ENCODE results near the gene IFNL2. TPM values are rescaled to one million over a fixed set of nuclear protein-coding genes. Genes with fewer than 3 reads are reported as not detected.
A peak's percentile ranks its signal among the peaks of the same experiment; 100 is the strongest.

Gene IFNL2
- total RNA-seq, 2 donors from 2014 or later, result not detected

DNA sequence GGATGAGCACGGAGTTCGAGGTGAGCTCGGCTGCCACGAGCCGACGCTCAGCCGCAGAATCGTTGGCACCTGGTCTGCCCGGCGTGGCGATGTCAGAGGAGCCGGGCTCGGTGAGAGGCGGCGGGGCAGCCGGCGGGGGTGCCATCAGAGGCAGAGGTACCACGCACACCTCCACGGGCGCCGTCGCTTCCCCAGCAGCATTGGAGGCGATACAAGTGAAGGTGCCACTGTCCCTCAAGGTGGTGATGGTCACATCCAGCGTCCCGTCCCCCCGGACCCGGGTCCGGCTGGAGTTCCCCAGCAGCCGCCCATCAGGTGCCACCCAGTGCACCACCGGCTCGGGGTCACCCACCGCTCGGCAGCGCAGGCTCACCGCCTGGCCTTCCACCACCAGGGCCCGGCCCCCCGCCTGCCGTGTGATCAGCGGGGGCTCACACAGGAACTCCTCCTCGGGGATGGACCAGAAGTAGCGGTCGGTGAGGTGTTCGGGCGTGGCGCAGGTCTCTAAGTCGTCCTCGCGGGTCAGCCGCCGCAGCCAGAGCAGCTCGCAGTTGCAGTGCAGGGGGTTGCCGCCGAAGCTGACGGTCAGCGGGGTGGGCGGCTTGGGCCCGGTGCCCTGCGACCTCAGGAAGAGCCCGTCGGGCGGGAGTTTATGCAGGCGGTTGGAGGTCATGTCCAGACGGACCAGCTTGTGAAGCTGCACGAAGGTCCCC lies 46.0 kb downstream of the IFNL2 start:
- H3K4me1 Mint-ChIP-seq, result peaks cover 19% of the 10 kb centered on the region
- no peaks in the 10 kb centered on the region for H3K9me3 Mint-ChIP-seq
- no peak for ATAC-seq (replicated peaks)
- peaks cover 46% of the 10 kb centered on the region for H3K36me3 Mint-ChIP-seq (ENCODE audit: low read depth)
- no peaks in the 10 kb centered on the region for H3K27me3 Mint-ChIP-seq
- H3K27ac Mint-ChIP-seq, result no peak overlapping the region
- no peak overlapping the region for H3K4me3 Mint-ChIP-seq

DNA sequence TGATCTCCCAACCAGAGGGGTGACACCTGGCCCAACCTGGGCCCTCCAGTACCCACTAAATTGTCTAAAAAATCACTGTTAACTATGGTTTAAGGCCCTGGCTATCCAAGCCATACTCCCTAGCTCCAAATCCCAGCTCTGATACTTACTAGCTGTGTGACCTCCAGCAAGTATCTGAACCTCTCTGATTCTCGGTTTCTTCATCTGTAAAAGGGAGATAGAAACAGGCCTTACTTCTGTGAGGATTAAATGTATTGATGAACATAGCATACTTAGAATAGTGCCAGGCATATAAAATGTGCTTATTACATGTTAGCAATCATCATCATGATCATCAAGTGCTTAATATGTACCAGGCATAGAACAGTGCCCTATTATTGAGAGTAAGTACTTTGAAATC lies 47.7 kb downstream of the IFNL2 start:
- Mint-ChIP-seq H3K9me3 (no peaks in the 10 kb centered on the region), H3K36me3 (ENCODE audit: low read depth) (peaks cover 46% of the 10 kb centered on the region), H3K4me3 (no peak overlapping the region), H3K27ac (no peak overlapping the region), H3K4me1 (peaks cover 25% of the 10 kb centered on the region), H3K27me3 (no peaks in the 10 kb centered on the region)
- ATAC-seq (replicated peaks), result no peak

DNA sequence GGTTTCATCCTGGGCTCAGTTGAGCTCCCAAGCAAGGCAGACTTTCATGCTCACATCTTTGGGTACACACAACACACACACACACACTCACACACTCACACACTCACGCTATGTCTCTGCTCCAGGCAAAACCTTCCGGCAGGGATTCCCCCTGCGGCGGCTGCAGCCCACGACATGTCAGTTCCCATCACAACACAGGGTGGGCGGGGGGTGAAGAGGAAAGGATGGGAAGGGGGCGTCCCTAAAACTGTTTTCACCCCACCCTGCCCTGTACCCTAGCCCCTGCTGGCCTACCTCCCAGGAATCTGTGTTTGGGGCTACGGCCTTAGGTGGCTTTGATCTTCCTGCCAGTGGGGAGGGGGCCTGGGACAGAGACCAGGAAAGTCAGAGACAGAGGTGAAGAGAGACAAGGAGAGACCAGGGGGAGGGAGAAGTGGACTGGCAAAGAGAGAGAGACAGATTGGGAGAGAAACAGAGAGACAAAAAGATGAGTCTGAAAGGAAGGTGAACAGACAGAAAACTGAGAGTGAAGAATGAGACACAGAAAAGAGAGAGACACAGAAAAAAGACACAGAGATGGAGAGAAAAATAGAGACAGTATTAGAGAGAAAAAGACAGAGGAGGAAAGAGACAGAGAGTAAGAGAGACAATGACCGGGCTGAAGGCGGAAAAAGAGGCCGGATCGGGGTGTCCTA lies 48.6 kb downstream of the IFNL2 start:
- peaks cover 37% of the 10 kb centered on the region for H3K36me3 Mint-ChIP-seq (ENCODE audit: low read depth)
- H3K4me3 Mint-ChIP-seq, result no peak overlapping the region
- H3K27me3 Mint-ChIP-seq, result no peaks in the 10 kb centered on the region
- H3K27ac Mint-ChIP-seq, result peak overlapping the region; percentile 18
- peaks cover 26% of the 10 kb centered on the region for H3K4me1 Mint-ChIP-seq
- no peaks in the 10 kb centered on the region for H3K9me3 Mint-ChIP-seq
- ATAC-seq (replicated peaks), result no peak

DNA sequence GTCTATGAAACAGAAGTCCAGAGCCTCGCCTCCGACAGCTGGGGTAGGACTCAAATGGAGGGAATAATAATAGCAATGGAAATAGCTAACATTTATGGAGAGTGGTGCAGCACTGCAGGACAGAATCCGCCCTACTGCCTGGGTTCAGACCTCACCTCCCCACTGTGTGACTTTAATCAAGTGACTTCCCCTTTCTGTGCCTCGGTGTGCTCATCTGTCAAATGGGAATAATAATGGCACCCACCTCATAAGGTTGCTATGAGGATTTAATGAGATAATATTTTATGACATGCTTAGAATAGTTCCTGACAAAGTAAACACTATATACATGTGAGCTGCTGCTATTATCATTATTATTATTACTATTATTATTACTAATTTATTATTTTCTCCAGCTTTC lies 49.3 kb downstream of the IFNL2 start:
- Mint-ChIP-seq H3K27me3 (no peaks in the 10 kb centered on the region), H3K4me3 (no peak overlapping the region), H3K36me3 (ENCODE audit: low read depth) (peaks cover 30% of the 10 kb centered on the region), H3K9me3 (no peaks in the 10 kb centered on the region), H3K27ac (peak overlapping the region; percentile 18), H3K4me1 (peaks cover 27% of the 10 kb centered on the region)
- ATAC-seq (replicated peaks), result no peak

DNA sequence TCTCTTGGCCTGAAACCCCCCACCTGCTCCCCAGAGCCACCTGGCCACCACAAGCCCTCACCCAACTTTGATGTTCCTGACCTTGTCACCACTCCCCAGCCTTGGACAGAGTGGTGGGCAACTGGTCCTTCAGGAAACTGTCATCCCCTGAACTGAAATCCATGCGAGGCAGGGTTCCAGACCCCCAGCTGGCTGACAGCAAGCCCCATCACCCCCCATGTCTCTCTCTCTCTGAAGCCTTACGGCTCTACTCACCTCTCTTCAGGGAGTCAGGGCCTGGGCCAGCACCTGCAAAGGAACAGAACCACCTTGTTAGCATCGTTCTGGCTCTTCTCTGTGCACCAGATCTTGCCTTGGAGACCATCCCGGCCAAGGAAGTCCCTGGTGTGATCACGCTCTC lies 49.9 kb downstream of the IFNL2 start:
- ATAC-seq (replicated peaks), result no peak
- H3K4me3 Mint-ChIP-seq, result no peak overlapping the region
- peaks cover 30% of the 10 kb centered on the region for H3K4me1 Mint-ChIP-seq
- H3K9me3 Mint-ChIP-seq, result no peaks in the 10 kb centered on the region
- no peaks in the 10 kb centered on the region for H3K27me3 Mint-ChIP-seq
- H3K27ac Mint-ChIP-seq, result no peak overlapping the region
- peaks cover 24% of the 10 kb centered on the region for H3K36me3 Mint-ChIP-seq (ENCODE audit: low read depth)

DNA sequence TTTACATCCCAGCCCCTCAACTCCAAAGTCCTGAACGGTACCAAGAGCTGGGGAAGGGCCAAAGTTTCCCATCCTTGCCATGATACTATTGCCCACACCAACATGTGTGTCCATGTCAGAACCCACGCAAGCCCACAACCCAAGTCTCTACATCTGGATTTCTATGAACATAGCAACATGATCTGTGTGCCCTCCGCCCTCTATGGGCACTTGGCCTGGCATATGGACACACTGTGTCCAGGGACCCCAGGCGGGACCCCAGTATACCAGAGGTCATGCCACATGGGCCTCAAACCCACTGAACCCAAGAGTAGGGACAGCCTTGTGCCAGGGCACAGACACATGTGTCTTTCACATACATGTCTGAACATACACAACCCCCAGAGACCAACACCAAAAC lies 50.5 kb downstream of the IFNL2 start:
- H3K27ac Mint-ChIP-seq, result no peak overlapping the region
- H3K4me1 Mint-ChIP-seq, result peaks cover 32% of the 10 kb centered on the region
- peak overlapping the region; percentile 33 for H3K4me3 Mint-ChIP-seq
- H3K9me3 Mint-ChIP-seq, result no peaks in the 10 kb centered on the region
- H3K27me3 Mint-ChIP-seq, result no peaks in the 10 kb centered on the region
- ATAC-seq (replicated peaks), result no peak
- peaks cover 18% of the 10 kb centered on the region for H3K36me3 Mint-ChIP-seq (ENCODE audit: low read depth)

DNA sequence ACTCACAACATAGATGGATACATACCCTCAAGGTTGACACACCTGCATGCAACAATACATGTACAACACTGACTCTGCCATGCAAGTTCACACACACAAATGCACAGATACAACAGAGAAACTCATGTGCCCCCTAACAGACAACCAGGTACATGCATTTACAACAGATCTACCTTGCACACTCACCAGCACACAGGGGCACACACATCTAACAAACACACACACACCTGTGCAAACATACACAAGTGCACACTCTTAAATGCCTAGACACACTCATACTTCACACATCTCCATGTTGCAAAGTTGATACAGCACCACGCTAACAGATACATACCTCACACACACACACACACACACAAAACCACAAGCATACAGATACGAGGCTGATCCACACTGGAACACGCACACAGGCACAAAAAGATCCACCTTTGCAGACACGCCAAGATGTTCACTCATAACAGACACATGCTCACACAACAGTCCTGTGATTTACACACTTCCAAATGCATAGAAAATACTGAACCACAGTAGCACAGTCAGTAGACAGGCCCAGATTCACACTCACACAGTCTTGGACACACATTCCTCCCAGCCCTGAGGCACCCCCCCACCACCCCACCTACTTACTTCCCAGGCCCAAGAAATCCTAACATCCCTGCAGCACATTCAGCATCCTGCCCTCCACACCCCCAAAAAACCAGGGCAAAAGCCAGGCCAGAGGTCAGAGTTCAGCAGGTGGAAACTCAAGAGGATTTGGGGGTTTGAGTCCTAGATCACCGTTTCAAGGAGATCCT lies 51.1 kb downstream of the IFNL2 start:
- H3K27ac Mint-ChIP-seq, result no peak overlapping the region
- peaks cover 32% of the 10 kb centered on the region for H3K4me1 Mint-ChIP-seq
- no peaks in the 10 kb centered on the region for H3K9me3 Mint-ChIP-seq
- ATAC-seq (replicated peaks), result no peak
- H3K4me3 Mint-ChIP-seq, result peak overlapping the region; percentile 33
- H3K36me3 Mint-ChIP-seq (ENCODE audit: low read depth), result peaks cover 12% of the 10 kb centered on the region
- H3K27me3 Mint-ChIP-seq, result no peaks in the 10 kb centered on the region

Other genes with a start within 250 kb of the IFNL2 start
- under 1 TPM; 0.43 to 0.66 TPM for gene FBXO27, start 235.8 kb upstream of the IFNL2 start, total RNA-seq
- not detected for gene ACP7, start 184.0 kb upstream of the IFNL2 start, total RNA-seq
- 10 to 100 TPM; 17.8 to 18.4 TPM for gene PAK4, start 142.6 kb upstream of the IFNL2 start, total RNA-seq
- not detected for gene NCCRP1, start 71.4 kb upstream of the IFNL2 start, total RNA-seq
- not detected for gene SYCN, start 64.1 kb upstream of the IFNL2 start, total RNA-seq
- not detected for gene IFNL3, start 23.4 kb upstream of the IFNL2 start, total RNA-seq
- gene IFNL4, start 19.5 kb upstream of the IFNL2 start, total RNA-seq, result not detected
- gene IFNL1, start 28.0 kb downstream of the IFNL2 start, total RNA-seq, result under 1 TPM in 1 of 2 donors, not detected in 1; 0.42 TPM
- 1 to 10 TPM; 3.7 to 10.0 TPM for gene LRFN1, start 52.5 kb downstream of the IFNL2 start, total RNA-seq
- 100 to 1,000 TPM; 330 to 351 TPM for gene GMFG, start 67.6 kb downstream of the IFNL2 start, total RNA-seq
- 10 to 100 TPM; 52.8 to 75.1 TPM for gene SAMD4B, start 74.0 kb downstream of the IFNL2 start, total RNA-seq
- gene PAF1, start 122.7 kb downstream of the IFNL2 start, total RNA-seq, result 10 to 100 TPM; 46.6 to 58.6 TPM
- gene MED29, start 123.0 kb downstream of the IFNL2 start, total RNA-seq, result 10 to 100 TPM; 24.6 to 27.7 TPM
- 100 to 1,000 TPM in 1 of 2 donors, 10 to 100 TPM in 1; 67.4 to 265 TPM for gene ZFP36, start 138.5 kb downstream of the IFNL2 start, total RNA-seq
- gene PLEKHG2, start 144.3 kb downstream of the IFNL2 start, total RNA-seq, result 10 to 100 TPM; 51.2 to 69.4 TPM
- gene RPS16, start 167.6 kb downstream of the IFNL2 start, total RNA-seq, result 1,000 to 10,000 TPM; 2,984 to 3,090 TPM
- gene SUPT5H, start 177.2 kb downstream of the IFNL2 start, total RNA-seq, result 100 to 1,000 TPM; 182 to 239 TPM
- 10 to 100 TPM; 51.5 to 95.1 TPM for gene TIMM50, start 212.4 kb downstream of the IFNL2 start, total RNA-seq
- gene DLL3, start 230.6 kb downstream of the IFNL2 start, total RNA-seq, result 1 to 10 TPM in 1 of 2 donors, under 1 TPM in 1; 0.16 to 1.2 TPM
- gene SELENOV, start 246.7 kb downstream of the IFNL2 start, total RNA-seq, result not detected